GM12801 (cell line): ENCODE measurements around the gene TXNL4B.

Source experiments
- TF ChIP-seq, protein P1 (sequence below): IDR thresholded peaks from one replicate; pipeline ENCODE4 v1.5.1; 2011; ENCODE audit warnings: control low read depth; ENCODE audit not compliant: insufficient read length; ENCODE audit errors: extremely low read depth

TXNL4B gene

DNA sequence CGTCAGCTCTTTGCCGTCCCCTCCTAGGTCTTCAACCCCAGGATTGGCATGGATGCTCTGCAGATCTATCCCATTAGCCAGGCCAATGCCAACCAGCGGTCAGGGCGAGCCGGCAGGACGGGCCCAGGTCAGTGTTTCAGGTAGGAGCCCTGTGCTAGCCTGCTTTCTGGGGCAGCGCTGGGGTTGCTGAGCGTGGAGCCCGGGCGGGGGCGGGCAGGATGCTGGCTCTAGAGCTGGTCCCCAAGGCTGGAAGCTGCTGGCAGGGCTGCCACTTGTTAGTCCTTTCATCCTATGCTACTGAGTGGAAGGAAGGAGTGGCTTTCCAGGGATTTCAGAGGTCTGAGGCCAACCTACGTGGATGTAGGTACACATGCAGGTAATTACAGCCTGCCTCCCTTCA is 12.6 kb upstream of the TXNL4B start:
- TF ChIP-seq, protein P1, sequence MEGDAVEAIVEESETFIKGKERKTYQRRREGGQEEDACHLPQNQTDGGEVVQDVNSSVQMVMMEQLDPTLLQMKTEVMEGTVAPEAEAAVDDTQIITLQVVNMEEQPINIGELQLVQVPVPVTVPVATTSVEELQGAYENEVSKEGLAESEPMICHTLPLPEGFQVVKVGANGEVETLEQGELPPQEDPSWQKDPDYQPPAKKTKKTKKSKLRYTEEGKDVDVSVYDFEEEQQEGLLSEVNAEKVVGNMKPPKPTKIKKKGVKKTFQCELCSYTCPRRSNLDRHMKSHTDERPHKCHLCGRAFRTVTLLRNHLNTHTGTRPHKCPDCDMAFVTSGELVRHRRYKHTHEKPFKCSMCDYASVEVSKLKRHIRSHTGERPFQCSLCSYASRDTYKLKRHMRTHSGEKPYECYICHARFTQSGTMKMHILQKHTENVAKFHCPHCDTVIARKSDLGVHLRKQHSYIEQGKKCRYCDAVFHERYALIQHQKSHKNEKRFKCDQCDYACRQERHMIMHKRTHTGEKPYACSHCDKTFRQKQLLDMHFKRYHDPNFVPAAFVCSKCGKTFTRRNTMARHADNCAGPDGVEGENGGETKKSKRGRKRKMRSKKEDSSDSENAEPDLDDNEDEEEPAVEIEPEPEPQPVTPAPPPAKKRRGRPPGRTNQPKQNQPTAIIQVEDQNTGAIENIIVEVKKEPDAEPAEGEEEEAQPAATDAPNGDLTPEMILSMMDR: no peak

GRCh38 chr16:72104905-72105304 is 11.5 kb upstream of the TXNL4B start:
- TF ChIP-seq, protein P1: no peak

DNA sequence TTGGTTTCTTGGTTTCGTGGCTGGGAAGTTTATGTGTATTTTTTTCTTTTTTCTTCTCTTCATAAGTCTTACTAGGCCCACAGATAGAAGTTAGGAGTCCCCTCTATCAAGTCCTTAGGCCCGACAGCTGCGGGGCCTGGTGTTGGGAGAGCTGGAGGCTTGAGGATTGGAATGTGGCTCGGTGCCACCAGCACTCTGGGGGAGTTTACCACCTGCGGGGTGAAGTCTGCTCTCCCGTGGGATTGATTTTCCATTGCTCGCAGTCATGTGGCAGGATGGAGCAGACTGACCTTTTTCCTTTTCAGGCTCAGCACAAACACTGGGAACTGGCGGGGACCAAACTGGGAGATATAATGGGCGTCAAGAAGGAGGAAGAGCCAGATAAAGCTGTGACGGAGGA is 7.8 kb upstream of the TXNL4B start:
- TF ChIP-seq, protein P1: no peak

GRCh38 chr16:72099377-72099818 is 6.0 kb upstream of the TXNL4B start:
- TF ChIP-seq, protein P1: no peak

- TF ChIP-seq, protein P1: no peak
Observed at GRCh38 chr16:72098936-72099335, 5.5 kb upstream of the TXNL4B start.

- TF ChIP-seq, protein P1: no peak
Observed at GRCh38 chr16:72094266-72094610, 818 bp upstream of the TXNL4B start.

DNA sequence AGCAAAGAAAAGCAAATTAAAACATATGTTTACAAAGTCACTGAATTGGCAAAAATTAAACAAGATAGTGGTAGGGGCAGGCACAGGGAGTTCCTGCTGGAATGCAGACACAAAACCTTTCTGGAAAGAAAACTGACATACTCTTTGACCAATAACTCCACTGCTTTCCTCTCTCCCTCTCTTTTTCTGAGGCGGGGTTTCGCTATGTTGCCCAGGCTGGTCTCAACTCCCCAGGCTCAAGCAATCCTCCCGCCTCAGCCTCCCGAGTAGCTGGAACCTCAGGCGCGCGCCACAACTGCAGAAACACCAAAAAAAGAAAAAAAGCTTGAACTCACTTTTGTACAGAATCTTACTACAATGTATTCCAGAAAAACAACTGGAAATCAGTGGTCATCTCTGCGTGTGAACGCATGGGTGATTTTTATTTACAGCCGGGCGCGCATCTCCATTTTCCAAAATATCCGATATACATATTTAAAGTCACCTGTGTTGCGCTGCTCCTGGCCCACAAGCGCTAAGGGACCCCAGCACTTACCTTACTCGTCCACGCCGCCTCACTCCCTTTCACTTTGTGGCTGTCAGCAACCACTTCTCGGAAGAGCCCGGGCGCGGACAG is 480 bp downstream of the TXNL4B start:
- TF ChIP-seq, protein P1: no peak
